Adrenal gland (tissue), 5 donors: Measurements from ENCODE around the gene MRPL10.

Source experiments
- POLR2A ChIP-seq, 2 donors: fragments of 450-650 bp; IDR thresholded peaks; one replicate each; pipeline ENCODE4 v1.6.1; 2017; ENCODE audit warnings: antibody characterized with exemption in 2 of 2, mild to moderate bottlenecking in 2 of 2, moderate library complexity in 1 of 2
- TF ChIP-seq, protein P1 (sequence below), 6 experiments: fragments of 450-650 bp in 4 of 6; fragments of 200-600 bp in 2 of 6; sonication (generic) in 1 of 6; IDR thresholded peaks; 1 replicate in 5 of 6; 2 replicates in 1 of 6; pipeline versions ENCODE4 v1.5.1 to v1.8.0; 2016 to 2021; ENCODE audit warnings: antibody characterized with exemption in 6 of 6, mild to moderate bottlenecking in 2 of 6, moderate library complexity in 1 of 6
- donor health status: DM: no; HTN: no; CAD: no.

DNA sequence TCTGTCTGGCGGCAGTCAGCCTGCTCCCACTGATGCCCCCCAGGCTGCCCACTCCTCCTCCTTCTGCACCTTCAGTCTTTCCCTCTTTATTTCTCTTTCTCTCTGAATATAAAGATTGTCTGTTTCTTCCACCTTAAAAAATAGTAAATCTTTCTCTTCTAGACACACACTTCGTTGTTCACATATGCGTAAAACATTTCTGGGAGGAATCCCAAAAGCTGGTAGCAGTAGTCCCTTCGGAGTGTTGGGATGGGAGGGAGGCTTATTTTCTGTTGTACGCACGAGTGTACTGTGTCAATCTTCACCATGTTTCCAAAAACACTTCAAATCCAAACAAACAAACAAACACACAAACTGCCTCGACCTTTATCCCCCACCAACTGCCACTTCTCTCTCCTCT, 19.6 kb downstream of the MRPL10 start:
- TF ChIP-seq, protein P1, sequence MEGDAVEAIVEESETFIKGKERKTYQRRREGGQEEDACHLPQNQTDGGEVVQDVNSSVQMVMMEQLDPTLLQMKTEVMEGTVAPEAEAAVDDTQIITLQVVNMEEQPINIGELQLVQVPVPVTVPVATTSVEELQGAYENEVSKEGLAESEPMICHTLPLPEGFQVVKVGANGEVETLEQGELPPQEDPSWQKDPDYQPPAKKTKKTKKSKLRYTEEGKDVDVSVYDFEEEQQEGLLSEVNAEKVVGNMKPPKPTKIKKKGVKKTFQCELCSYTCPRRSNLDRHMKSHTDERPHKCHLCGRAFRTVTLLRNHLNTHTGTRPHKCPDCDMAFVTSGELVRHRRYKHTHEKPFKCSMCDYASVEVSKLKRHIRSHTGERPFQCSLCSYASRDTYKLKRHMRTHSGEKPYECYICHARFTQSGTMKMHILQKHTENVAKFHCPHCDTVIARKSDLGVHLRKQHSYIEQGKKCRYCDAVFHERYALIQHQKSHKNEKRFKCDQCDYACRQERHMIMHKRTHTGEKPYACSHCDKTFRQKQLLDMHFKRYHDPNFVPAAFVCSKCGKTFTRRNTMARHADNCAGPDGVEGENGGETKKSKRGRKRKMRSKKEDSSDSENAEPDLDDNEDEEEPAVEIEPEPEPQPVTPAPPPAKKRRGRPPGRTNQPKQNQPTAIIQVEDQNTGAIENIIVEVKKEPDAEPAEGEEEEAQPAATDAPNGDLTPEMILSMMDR (IDR thresholded peaks at IDR 0.05): no peak
- no peak for TF ChIP-seq POLR2A (IDR thresholded peaks at IDR 0.05)
